HFF-Myc (cell line): Measurements from ENCODE around the gene SORCS2.

ENCODE experiments used
- DNase-seq: peaks from one replicate; pipeline ENCODE4 v3.0.0-alpha.2; 2011; ENCODE audit warnings: low read depth; ENCODE audit errors: extremely low read depth
- H3K4me3 ChIP-seq: replicated peaks from 2 replicates; pipeline ENCODE4 v1.5.1; 2011; ENCODE audit warnings: low read depth, mild to moderate bottlenecking, control low read depth, low read length
- CTCF ChIP-seq: IDR thresholded peaks from 2 replicates; pipeline ENCODE4 v1.5.1; 2012; ENCODE audit warnings: mild to moderate bottlenecking, low read depth, low read length, control low read depth; ENCODE audit errors: missing control alignments

Gene SORCS2

GRCh38 chr4:7506119-7506518, 313.8 kb downstream of the SORCS2 start:
- no peak overlapping the region for H3K4me3 ChIP-seq
- no peak for TF ChIP-seq CTCF

GRCh38 chr4:7506572-7506971, 314.2 kb downstream of the SORCS2 start:
- no peak for DNase-seq
- no peak for TF ChIP-seq CTCF
- H3K4me3 ChIP-seq = no peak overlapping the region

More at GRCh38 chr4:7506119-7506518, 313.8 kb downstream of the SORCS2 start:
- no peak for DNase-seq

GRCh38 chr4:7507381-7507780, 315.0 kb downstream of the SORCS2 start:
- no peak for TF ChIP-seq CTCF
- no peak overlapping the region for H3K4me3 ChIP-seq
- no peak for DNase-seq

GRCh38 chr4:7510066-7510465, 317.7 kb downstream of the SORCS2 start:
- DNase-seq = no peak
- no peak for TF ChIP-seq CTCF
- H3K4me3 ChIP-seq = no peak overlapping the region

GRCh38 chr4:7510538-7510937, 318.2 kb downstream of the SORCS2 start:
- no peak for TF ChIP-seq CTCF
- H3K4me3 ChIP-seq = no peak overlapping the region
- no peak for DNase-seq

GRCh38 chr4:7511525-7511924, 319.2 kb downstream of the SORCS2 start:
- TF ChIP-seq CTCF = no peak
- no peak for DNase-seq
- H3K4me3 ChIP-seq = no peak overlapping the region

- H3K4me3 ChIP-seq = no peak overlapping the region
- no peak for TF ChIP-seq CTCF
- no peak for DNase-seq
Observed at GRCh38 chr4:7512428-7512827, 320.1 kb downstream of the SORCS2 start.
